ENCODE measurements around the gene TCF20. TPM values are rescaled to one million over a fixed set of nuclear protein-coding genes. Genes with fewer than 3 reads are reported as not detected.

TCF20 gene
- total and polyA plus RNA-seq, 4 donors = 1.0 to 15.8 (median 9.4) TPM

DNA sequence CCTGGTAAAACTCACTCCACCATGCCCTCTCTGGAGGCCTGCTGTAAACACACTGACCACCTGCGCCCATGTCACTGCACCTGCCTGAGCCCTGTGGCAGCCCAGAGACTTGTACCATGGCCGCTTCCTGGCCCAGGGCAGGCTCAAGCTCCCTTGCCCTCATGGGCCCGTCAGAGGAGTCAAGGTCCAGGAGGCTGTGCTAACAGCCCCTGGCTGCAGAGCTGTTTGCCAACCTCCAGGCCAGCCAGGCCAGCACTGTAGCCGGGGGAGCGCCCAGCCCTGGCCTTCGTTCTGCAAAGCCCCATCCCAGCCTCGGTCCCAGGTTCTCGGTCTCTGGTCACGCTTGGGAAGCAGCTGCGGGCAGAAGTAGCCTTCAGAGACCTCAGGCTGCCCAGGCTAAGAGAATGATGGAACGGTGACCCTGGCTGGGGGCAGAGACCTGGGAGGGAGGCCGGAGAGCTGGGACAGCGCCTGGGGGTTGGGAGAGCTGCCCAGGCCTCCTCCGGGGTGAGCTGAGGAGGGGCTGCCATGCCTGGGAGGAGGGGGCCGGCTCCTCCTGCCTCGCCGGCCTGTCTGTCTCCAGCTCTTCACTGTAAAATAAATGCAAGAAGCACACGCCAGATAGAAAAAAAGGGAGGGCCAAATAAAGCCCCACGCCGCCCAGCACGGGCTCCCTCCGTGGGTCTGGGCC is 11.9 kb upstream of the TCF20 start:
- Histone ChIP-seq H3K9me3 (ENCODE audit: control insufficient read depth in 4 of 4, low read length in 3 of 4) (no peaks in the 10 kb centered on the region), H3K27ac (ENCODE audit: low read depth in 1 of 2, low read length in 2 of 2) (peak overlapping the region; percentile 1 to 18), H3K4me1 (ENCODE audit: control insufficient read depth in 4 of 4, insufficient read depth in 4 of 4, low read length in 3 of 4) (peaks cover 10 to 21% (median 16%) of the 10 kb centered on the region in 4 donors), H3K9ac (ENCODE audit: low read depth in 1 of 2, low read length in 2 of 2) (no peak overlapping the region), H3K36me3 (ENCODE audit: control insufficient read depth in 4 of 4, insufficient read depth in 3 of 4, low read depth in 1 of 4, low read length in 3 of 4) (no peaks in the 10 kb centered on the region), H3K4me3 (ENCODE audit: low read depth in 1 of 3, low read length in 3 of 3) (no peak overlapping the region), H3K27me3 (ENCODE audit: control insufficient read depth in 4 of 4, insufficient read depth in 4 of 4, low read length in 3 of 4) (no peaks in the 10 kb centered on the region)
- TF ChIP-seq SP1 (IDR thresholded peaks at IDR 0.05) = peak; percentile 93
- TF ChIP-seq YY1 (IDR thresholded peaks at IDR 0.05) = peak; percentile 79
- TF ChIP-seq EGR1 (IDR thresholded peaks at IDR 0.05; ENCODE audit: low read depth in 2 of 2) = no peak
- TF ChIP-seq, protein P1, sequence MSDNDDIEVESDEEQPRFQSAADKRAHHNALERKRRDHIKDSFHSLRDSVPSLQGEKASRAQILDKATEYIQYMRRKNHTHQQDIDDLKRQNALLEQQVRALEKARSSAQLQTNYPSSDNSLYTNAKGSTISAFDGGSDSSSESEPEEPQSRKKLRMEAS (IDR thresholded peaks at IDR 0.05) = no peak
- TF ChIP-seq JUND (IDR thresholded peaks at IDR 0.05) = no peak
- TF ChIP-seq, protein P2, sequence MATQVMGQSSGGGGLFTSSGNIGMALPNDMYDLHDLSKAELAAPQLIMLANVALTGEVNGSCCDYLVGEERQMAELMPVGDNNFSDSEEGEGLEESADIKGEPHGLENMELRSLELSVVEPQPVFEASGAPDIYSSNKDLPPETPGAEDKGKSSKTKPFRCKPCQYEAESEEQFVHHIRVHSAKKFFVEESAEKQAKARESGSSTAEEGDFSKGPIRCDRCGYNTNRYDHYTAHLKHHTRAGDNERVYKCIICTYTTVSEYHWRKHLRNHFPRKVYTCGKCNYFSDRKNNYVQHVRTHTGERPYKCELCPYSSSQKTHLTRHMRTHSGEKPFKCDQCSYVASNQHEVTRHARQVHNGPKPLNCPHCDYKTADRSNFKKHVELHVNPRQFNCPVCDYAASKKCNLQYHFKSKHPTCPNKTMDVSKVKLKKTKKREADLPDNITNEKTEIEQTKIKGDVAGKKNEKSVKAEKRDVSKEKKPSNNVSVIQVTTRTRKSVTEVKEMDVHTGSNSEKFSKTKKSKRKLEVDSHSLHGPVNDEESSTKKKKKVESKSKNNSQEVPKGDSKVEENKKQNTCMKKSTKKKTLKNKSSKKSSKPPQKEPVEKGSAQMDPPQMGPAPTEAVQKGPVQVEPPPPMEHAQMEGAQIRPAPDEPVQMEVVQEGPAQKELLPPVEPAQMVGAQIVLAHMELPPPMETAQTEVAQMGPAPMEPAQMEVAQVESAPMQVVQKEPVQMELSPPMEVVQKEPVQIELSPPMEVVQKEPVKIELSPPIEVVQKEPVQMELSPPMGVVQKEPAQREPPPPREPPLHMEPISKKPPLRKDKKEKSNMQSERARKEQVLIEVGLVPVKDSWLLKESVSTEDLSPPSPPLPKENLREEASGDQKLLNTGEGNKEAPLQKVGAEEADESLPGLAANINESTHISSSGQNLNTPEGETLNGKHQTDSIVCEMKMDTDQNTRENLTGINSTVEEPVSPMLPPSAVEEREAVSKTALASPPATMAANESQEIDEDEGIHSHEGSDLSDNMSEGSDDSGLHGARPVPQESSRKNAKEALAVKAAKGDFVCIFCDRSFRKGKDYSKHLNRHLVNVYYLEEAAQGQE (IDR thresholded peaks at IDR 0.05) = peak; percentile 28
- TF ChIP-seq TAF1 (conservative IDR thresholded peaks at IDR 0.05) = no peak
- TF ChIP-seq, protein P3, sequence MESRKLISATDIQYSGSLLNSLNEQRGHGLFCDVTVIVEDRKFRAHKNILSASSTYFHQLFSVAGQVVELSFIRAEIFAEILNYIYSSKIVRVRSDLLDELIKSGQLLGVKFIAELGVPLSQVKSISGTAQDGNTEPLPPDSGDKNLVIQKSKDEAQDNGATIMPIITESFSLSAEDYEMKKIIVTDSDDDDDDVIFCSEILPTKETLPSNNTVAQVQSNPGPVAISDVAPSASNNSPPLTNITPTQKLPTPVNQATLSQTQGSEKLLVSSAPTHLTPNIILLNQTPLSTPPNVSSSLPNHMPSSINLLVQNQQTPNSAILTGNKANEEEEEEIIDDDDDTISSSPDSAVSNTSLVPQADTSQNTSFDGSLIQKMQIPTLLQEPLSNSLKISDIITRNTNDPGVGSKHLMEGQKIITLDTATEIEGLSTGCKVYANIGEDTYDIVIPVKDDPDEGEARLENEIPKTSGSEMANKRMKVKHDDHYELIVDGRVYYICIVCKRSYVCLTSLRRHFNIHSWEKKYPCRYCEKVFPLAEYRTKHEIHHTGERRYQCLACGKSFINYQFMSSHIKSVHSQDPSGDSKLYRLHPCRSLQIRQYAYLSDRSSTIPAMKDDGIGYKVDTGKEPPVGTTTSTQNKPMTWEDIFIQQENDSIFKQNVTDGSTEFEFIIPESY (IDR thresholded peaks at IDR 0.05) = no peak
- TF ChIP-seq GABPA (IDR thresholded peaks at IDR 0.05 in 1 of 2, conservative IDR thresholded peaks at IDR 0.05 in 1 of 2) = no peak
- peak; percentile 68 to 71 for TF ChIP-seq RXRA (IDR thresholded peaks at IDR 0.05)
- no peak for TF ChIP-seq NR2F2 (IDR thresholded peaks at IDR 0.05)
- no peak for TF ChIP-seq FOXA1 (IDR thresholded peaks at IDR 0.05)
- TF ChIP-seq HNF4G (IDR thresholded peaks at IDR 0.05) = peak; percentile 70
- peak; percentile 6 for TF ChIP-seq FOXA2 (IDR thresholded peaks at IDR 0.05)
- TF ChIP-seq, protein P4, sequence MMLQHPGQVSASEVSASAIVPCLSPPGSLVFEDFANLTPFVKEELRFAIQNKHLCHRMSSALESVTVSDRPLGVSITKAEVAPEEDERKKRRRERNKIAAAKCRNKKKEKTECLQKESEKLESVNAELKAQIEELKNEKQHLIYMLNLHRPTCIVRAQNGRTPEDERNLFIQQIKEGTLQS (IDR thresholded peaks at IDR 0.05) = no peak
- TF ChIP-seq, protein P5, sequence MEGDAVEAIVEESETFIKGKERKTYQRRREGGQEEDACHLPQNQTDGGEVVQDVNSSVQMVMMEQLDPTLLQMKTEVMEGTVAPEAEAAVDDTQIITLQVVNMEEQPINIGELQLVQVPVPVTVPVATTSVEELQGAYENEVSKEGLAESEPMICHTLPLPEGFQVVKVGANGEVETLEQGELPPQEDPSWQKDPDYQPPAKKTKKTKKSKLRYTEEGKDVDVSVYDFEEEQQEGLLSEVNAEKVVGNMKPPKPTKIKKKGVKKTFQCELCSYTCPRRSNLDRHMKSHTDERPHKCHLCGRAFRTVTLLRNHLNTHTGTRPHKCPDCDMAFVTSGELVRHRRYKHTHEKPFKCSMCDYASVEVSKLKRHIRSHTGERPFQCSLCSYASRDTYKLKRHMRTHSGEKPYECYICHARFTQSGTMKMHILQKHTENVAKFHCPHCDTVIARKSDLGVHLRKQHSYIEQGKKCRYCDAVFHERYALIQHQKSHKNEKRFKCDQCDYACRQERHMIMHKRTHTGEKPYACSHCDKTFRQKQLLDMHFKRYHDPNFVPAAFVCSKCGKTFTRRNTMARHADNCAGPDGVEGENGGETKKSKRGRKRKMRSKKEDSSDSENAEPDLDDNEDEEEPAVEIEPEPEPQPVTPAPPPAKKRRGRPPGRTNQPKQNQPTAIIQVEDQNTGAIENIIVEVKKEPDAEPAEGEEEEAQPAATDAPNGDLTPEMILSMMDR (IDR thresholded peaks at IDR 0.05; ENCODE audit: low read depth, low read length, missing input control) = no peak
- peak in 1 of 2 donors; percentile 64 for TF ChIP-seq RAD21 (IDR thresholded peaks at IDR 0.05)
- TF ChIP-seq HNF4A (conservative IDR thresholded peaks at IDR 0.05) = peak; percentile 90
- 24% methylated on average over 22 of the region's 22 CpGs for WGBS
- DNase-seq (ENCODE audit: low spot score) = no peak

Data from liver (tissue), 9 donors.